ENCODE measurements around the gene GANAB.
"Not testable (repeated sequence)": the region's sequence is repeated elsewhere in the genome, so short reads cannot be mapped to it uniquely, and the experiment has no call there.

GRCh38 chr11:62693624-62694023 is 47.2 kb upstream of the GANAB start:
- TF ChIP-seq EP300, CTCF, POLR2AphosphoS5 (IDR thresholded peaks at IDR 0.05): not testable (repeated sequence)

All from upper lobe of left lung (tissue), 4 donors.